Left lung (tissue), 10 donors: ENCODE data around the gene LRIG2. TPM values are rescaled to one million over a fixed set of nuclear protein-coding genes. Genes with fewer than 3 reads are reported as not detected.

Experiments
- ATAC-seq: fragments of 200-7000 bp; cut with Tn5 transposase; one replicate; pipeline ENCODE4 v1.9.1; 2020; ENCODE audit warnings: moderate library complexity
- DNase-seq, 4 donors: peaks; one replicate each; pipeline ENCODE4 v3.0.0-alpha.2; 2013 to 2020
- H3K27ac ChIP-seq, 2 donors: fragments of 200-600 bp; sonication (generic) in 1 of 2; one replicate each; pipeline versions ENCODE4 v1.5.0 to v1.8.0; 2020 to 2021
- H3K27me3 ChIP-seq, 2 donors: fragments of 200-600 bp; sonication (generic) in 1 of 2; one replicate each; pipeline versions ENCODE4 v1.5.0 to v1.8.0; 2020 to 2021
- H3K36me3 ChIP-seq, 2 donors: fragments of 200-600 bp; sonication (generic) in 1 of 2; one replicate each; pipeline versions ENCODE4 v1.5.0 to v1.8.0; 2020 to 2021
- H3K4me1 ChIP-seq, 2 donors: fragments of 200-600 bp; one replicate each; pipeline ENCODE4 v1.8.0; 2021
- H3K4me3 ChIP-seq, 2 donors: fragments of 200-600 bp; sonication (generic) in 1 of 2; one replicate each; pipeline versions ENCODE4 v1.5.0 to v1.8.0; 2020 to 2021; ENCODE audit warnings: mild to moderate bottlenecking in 1 of 2
- H3K9me3 ChIP-seq, 2 donors: fragments of 200-600 bp; sonication (generic) in 1 of 2; one replicate each; pipeline versions ENCODE4 v1.5.0 to v1.8.0; 2020 to 2021
- CTCF ChIP-seq, 2 donors: fragments of 200-600 bp; sonication (generic) in 1 of 2; IDR thresholded peaks; one replicate each; pipeline versions ENCODE4 v1.5.0 to v1.8.0; 2021; ENCODE audit warnings: antibody characterized with exemption in 2 of 2
- intact Hi-C, 2 donors: fragments of 100-400 bp; cut with DNase I; formaldehyde crosslinking; loops; one replicate each; pipeline versions ENCODE4 v1.11.2 to v1.14.2; 2022
- polyA plus RNA-seq, 6 donors: library from polyadenylated mRNA; unstranded; fragments of 120-200 nt; gene quantifications; one replicate each; pipeline ENCODE4 v1.2.1, GENCODE V29; 2013; ENCODE audit not compliant: insufficient read length in 6 of 6
- total RNA-seq, 2 donors: library from RNA; stranded (reverse); fragmentation: NEBNext Ultra II Directional; extraction: Animal tissue kit (Norgen Biotek cat#: 25700); gene quantifications; one replicate each; pipeline ENCODE4 v1.2.1, GENCODE V29; 2021
- donor health status: DM: no; HTN: yes; CAD: no.
- donor health status: DM: no; HTN: no; CAD: no.

LRIG2 gene
- total and polyA plus RNA-seq, 8 donors, result 10.9 to 23.4 (median 19.1) TPM

GRCh38 chr1:113166473-113166872 is 93.5 kb downstream of the LRIG2 start:
- Histone ChIP-seq H3K27me3 (no peaks in the 10 kb centered on the region), H3K36me3 (no peaks in the 10 kb centered on the region), H3K27ac (no peak overlapping the region), H3K4me3 (no peak overlapping the region), H3K9me3 (no peaks in the 10 kb centered on the region), H3K4me1 (no peaks in the 10 kb centered on the region)
- DNase-seq, result no peak
- no peak for ATAC-seq
- intact Hi-C loops, result no loop called here
- TF ChIP-seq CTCF (IDR thresholded peaks at IDR 0.05), result no peak

GRCh38 chr1:113168946-113169345 is 95.9 kb downstream of the LRIG2 start:
- Histone ChIP-seq H3K4me1 (no peaks in the 10 kb centered on the region), H3K27ac (no peak overlapping the region), H3K9me3 (peaks cover 0 to 7% of the 10 kb centered on the region in 2 donors), H3K27me3 (no peaks in the 10 kb centered on the region), H3K4me3 (no peak overlapping the region), H3K36me3 (no peaks in the 10 kb centered on the region)
- intact Hi-C loops, result no loop called here
- ATAC-seq (no peak), DNase-seq (no peak)
- no peak for TF ChIP-seq CTCF (IDR thresholded peaks at IDR 0.05)

GRCh38 chr1:113169591-113169990 is 96.6 kb downstream of the LRIG2 start:
- Histone ChIP-seq H3K4me3 (no peak overlapping the region), H3K27ac (no peak overlapping the region), H3K36me3 (no peaks in the 10 kb centered on the region), H3K27me3 (no peaks in the 10 kb centered on the region), H3K4me1 (no peaks in the 10 kb centered on the region), H3K9me3 (peaks cover 0 to 7% of the 10 kb centered on the region in 2 donors)
- ATAC-seq, result no peak
- DNase-seq, result no peak
- TF ChIP-seq CTCF (IDR thresholded peaks at IDR 0.05), result no peak
- intact Hi-C loops, result no loop called here

GRCh38 chr1:113170519-113170918 is 97.5 kb downstream of the LRIG2 start:
- intact Hi-C loops, result no loop called here
- Histone ChIP-seq H3K27ac (no peak overlapping the region), H3K9me3 (peaks cover 0 to 7% of the 10 kb centered on the region in 2 donors), H3K27me3 (no peaks in the 10 kb centered on the region), H3K4me1 (no peaks in the 10 kb centered on the region), H3K36me3 (no peaks in the 10 kb centered on the region), H3K4me3 (no peak overlapping the region)
- ATAC-seq (no peak), DNase-seq (no peak)
- TF ChIP-seq CTCF (IDR thresholded peaks at IDR 0.05), result no peak

- DNase-seq (no peak), ATAC-seq (no peak)
- TF ChIP-seq CTCF (IDR thresholded peaks at IDR 0.05), result no peak
- intact Hi-C loops, result no loop called here
- H3K27ac ChIP-seq, result no peak overlapping the region
- no peaks in the 10 kb centered on the region for H3K36me3 ChIP-seq
- no peak overlapping the region for H3K4me3 ChIP-seq
- H3K4me1 ChIP-seq, result no peaks in the 10 kb centered on the region
- H3K27me3 ChIP-seq, result no peaks in the 10 kb centered on the region
- H3K9me3 ChIP-seq, result no peaks in the 10 kb centered on the region
Observed at GRCh38 chr1:113178106-113178505, 105.1 kb downstream of the LRIG2 start.
